Ovary (tissue), 3 donors: ENCODE results near the gene CTRB1.

Source experiments
- POLR2A ChIP-seq: fragments of 450-650 bp; IDR thresholded peaks from one replicate; pipeline ENCODE4 v1.6.1; 2017; ENCODE audit warnings: antibody characterized with exemption, mild to moderate bottlenecking, moderate library complexity
- TF ChIP-seq, protein P1 (sequence below), 3 donors: fragments of 450-650 bp in 2 of 3; fragments of 200-600 bp in 1 of 3; IDR thresholded peaks; one replicate each; pipeline versions ENCODE4 v1.5.1 to v1.8.0; 2016 to 2022; ENCODE audit warnings: antibody characterized with exemption in 3 of 3, mild to moderate bottlenecking in 1 of 3
- donor health status: DM: no; HTN: no; CAD: no.

DNA sequence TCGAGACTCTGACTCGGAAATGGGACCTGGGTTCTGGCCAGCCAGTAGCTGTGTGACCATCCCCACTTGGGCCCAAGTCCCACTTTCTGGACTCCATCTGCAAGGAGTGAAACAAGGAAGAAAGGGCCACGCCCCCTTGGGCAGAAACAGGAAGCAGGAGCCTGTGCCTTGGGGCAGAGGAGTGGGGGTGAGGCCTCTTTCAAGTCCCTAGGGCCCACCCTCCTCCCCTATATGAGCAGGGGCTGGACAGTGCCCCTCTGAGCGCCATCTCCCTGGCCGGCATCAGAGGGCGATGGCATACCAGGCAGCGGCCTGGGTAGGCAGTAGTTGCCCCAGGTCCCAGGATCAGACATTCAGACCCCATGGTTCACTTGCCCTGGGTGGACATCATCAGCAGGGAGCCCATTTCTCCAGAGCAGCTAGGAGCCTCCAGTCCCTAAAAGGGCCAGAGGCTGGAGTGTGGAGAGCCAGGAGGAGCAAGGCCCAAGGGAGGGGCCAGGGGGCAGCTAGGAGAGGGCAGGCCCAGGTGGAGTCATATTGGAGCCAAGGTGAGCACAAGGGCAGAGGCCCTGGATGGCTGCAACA, 25.5 kb downstream of the CTRB1 start:
- no peak for TF ChIP-seq POLR2A
- TF ChIP-seq, protein P1, sequence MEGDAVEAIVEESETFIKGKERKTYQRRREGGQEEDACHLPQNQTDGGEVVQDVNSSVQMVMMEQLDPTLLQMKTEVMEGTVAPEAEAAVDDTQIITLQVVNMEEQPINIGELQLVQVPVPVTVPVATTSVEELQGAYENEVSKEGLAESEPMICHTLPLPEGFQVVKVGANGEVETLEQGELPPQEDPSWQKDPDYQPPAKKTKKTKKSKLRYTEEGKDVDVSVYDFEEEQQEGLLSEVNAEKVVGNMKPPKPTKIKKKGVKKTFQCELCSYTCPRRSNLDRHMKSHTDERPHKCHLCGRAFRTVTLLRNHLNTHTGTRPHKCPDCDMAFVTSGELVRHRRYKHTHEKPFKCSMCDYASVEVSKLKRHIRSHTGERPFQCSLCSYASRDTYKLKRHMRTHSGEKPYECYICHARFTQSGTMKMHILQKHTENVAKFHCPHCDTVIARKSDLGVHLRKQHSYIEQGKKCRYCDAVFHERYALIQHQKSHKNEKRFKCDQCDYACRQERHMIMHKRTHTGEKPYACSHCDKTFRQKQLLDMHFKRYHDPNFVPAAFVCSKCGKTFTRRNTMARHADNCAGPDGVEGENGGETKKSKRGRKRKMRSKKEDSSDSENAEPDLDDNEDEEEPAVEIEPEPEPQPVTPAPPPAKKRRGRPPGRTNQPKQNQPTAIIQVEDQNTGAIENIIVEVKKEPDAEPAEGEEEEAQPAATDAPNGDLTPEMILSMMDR (IDR thresholded peaks at IDR 0.05) = no peak
